HL-60 (cell line): ENCODE data around the gene NAA10.

Source experiments
- CTCF ChIP-seq: IDR thresholded peaks from one replicate; pipeline ENCODE4 v1.5.1; 2011; ENCODE audit warnings: low read length, control low read depth, inconsistent platforms; ENCODE audit not compliant: insufficient read depth
- GABPA ChIP-seq: IDR thresholded peaks from 2 replicates; pipeline ENCODE4 v1.6.1; 2012; ENCODE audit warnings: low read depth
- POLR2AphosphoS5 ChIP-seq: IDR thresholded peaks from 2 replicates; pipeline ENCODE4 v1.6.1; 2012; ENCODE audit warnings: low read depth
- REST ChIP-seq: IDR thresholded peaks from 2 replicates; pipeline ENCODE4 v1.6.1; 2012; ENCODE audit warnings: low read depth; ENCODE audit not compliant: insufficient replicate concordance

- no peak for TF ChIP-seq CTCF
- no peak for TF ChIP-seq GABPA
- TF ChIP-seq POLR2AphosphoS5 = no peak
- no peak for TF ChIP-seq REST
Observed at GRCh38 chrX:153964105-153964504, 29.3 kb upstream of the NAA10 start.
